ENCODE data around the gene SUMF1. TPM values are rescaled to one million over a fixed set of nuclear protein-coding genes. Genes with fewer than 3 reads are reported as not detected.

The SUMF1 gene
- total and polyA plus RNA-seq, 2 of the 13 experiments (the other 11 are each of a cell fraction or from before 2014, with no cell fraction given), result 18.5 to 28.9 TPM

DNA sequence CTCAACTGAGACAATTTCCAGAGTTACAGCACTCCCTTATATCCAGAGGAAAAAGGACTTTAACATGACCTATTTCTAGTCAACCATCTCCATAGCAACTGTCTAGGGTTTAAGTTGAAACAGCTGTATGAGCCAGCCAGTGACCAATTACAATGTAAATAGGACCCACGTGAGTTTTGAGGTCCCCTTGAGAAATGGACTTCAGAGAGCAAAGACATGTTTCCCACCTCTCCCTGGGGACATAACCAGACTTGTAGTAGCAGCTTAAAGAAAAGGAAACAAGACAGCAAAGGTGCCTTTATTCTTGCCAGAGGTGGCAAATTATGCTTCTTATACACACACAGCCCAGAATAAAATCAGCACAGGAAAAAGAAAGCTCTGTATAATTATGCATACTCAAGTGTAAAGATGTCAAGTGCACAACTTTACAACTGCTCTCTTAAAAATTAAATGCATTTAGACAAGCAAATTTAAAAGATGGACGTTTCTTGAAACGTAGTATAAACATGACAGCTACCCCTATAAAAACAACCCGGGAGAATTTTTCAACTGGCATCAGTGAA lies 40.2 kb downstream of the SUMF1 start (continued):
- TF ChIP-seq SNAPC4 (CRISPR knock-in tag; IDR thresholded peaks at IDR 0.05) (no peak), SMAD1 (CRISPR knock-in tag; IDR thresholded peaks at IDR 0.05; ENCODE audit: borderline replicate concordance, low read depth) (no peak), ZNF713 (CRISPR knock-in tag; IDR thresholded peaks at IDR 0.05) (no peak), RBM22 (optimal IDR thresholded peaks at IDR 0.05; ENCODE audit: low read length) (no peak), NFKB2 (CRISPR knock-in tag; IDR thresholded peaks at IDR 0.05; ENCODE audit: borderline replicate concordance) (no peak), ZNF746 (CRISPR knock-in tag; IDR thresholded peaks at IDR 0.05) (no peak), ARHGAP35 (CRISPR knock-in tag; IDR thresholded peaks at IDR 0.05; ENCODE audit: borderline replicate concordance) (no peak), ARID4A (CRISPR knock-in tag; IDR thresholded peaks at IDR 0.05; ENCODE audit: borderline replicate concordance) (peak; percentile 35; the same call in 1 of the 2 replicates), RFX3 (CRISPR knock-in tag; IDR thresholded peaks at IDR 0.05) (peak; percentile 86), ZNF362 (CRISPR knock-in tag; IDR thresholded peaks at IDR 0.05; ENCODE audit: borderline replicate concordance) (no peak), PPARG (CRISPR knock-in tag; conservative IDR thresholded peaks at IDR 0.05) (0 out of 2 replicates have a peak, but pooled peaks have one; percentile 25), HOXA9 (CRISPR knock-in tag; IDR thresholded peaks at IDR 0.05; ENCODE audit: borderline replicate concordance) (no peak), HCFC1 (IDR thresholded peaks at IDR 0.05; ENCODE audit: low read depth, low read length) (no peak), NFYC (CRISPR knock-in tag; IDR thresholded peaks at IDR 0.05) (peak; percentile 40; the same call in 1 of the 2 replicates), MEF2D (CRISPR knock-in tag; IDR thresholded peaks at IDR 0.05) (0 out of 2 replicates have a peak, but pooled peaks have one; percentile 21)
- TF ChIP-seq, protein P1, sequence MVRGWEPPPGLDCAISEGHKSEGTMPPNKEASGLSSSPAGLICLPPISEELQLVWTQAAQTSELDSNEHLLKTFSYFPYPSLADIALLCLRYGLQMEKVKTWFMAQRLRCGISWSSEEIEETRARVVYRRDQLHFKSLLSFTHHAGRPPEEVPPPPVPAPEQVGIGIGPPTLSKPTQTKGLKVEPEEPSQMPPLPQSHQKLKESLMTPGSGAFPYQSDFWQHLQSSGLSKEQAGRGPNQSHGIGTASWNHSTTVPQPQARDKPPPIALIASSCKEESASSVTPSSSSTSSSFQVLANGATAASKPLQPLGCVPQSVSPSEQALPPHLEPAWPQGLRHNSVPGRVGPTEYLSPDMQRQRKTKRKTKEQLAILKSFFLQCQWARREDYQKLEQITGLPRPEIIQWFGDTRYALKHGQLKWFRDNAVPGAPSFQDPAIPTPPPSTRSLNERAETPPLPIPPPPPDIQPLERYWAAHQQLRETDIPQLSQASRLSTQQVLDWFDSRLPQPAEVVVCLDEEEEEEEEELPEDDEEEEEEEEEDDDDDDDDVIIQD (CRISPR knock-in tag; IDR thresholded peaks at IDR 0.05; ENCODE audit: low read depth), result peak; percentile 74; the same call in 1 of the 2 replicates
